SK-N-SH treated with all-trans-retinoic acid at 6 μM for 48 hours (cell line): ENCODE results near the gene ANXA7.

Experiments
- OSR1 ChIP-seq: fragments of 250-450 bp; sonication (Bioruptor Pico); IDR thresholded peaks from 2 replicates; pipeline ENCODE4 v1.8.0; 2022; ENCODE audit warnings: moderate library complexity, mild to moderate bottlenecking, inconsistent platforms
- ZFP30 ChIP-seq: fragments of 450-650 bp; formaldehyde crosslinking; IDR thresholded peaks from 2 replicates; pipeline ENCODE4 v1.5.0; 2022; ENCODE audit warnings: mild to moderate bottlenecking, moderate library complexity

DNA sequence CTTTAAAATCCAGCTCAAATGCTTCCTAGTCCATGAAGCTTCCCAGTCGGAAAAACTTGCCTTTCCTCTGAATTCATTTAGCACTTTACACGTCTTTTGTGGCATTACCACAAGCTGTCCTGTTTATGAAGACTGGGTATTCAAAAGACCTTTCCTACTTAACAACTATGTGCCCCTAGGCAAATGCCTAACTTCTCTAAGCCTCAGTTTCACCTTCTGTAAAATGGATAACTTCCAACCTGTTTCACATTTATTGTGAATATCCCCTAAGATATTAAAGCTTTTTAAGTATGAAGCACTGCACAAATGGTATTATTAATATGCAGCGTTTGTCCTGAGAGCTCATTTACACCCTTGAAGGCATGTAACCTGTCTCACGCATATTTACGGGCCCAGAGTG, 56.0 kb downstream of the ANXA7 start:
- TF ChIP-seq OSR1 (CRISPR knock-in tag): no peak
- TF ChIP-seq ZFP30 (CRISPR knock-in tag): no peak
